HG02759 (cell line): ENCODE data around the gene MTA3.
"Not testable (repeated sequence)": the region's sequence is repeated elsewhere in the genome, so short reads cannot be mapped to it uniquely, and the experiment has no call there.

Experiments used
- ATAC-seq: cut with Tn5 transposase; IDR thresholded peaks from one replicate; pipeline ENCODE4 v1.9.1; 2021; ENCODE audit warnings: mild to moderate bottlenecking, moderate library complexity; ENCODE audit not compliant: unreplicated experiment

Gene MTA3

GRCh38 chr2:42606166-42606565 is 37.7 kb downstream of the MTA3 start:
- not testable (repeated sequence) for ATAC-seq

DNA sequence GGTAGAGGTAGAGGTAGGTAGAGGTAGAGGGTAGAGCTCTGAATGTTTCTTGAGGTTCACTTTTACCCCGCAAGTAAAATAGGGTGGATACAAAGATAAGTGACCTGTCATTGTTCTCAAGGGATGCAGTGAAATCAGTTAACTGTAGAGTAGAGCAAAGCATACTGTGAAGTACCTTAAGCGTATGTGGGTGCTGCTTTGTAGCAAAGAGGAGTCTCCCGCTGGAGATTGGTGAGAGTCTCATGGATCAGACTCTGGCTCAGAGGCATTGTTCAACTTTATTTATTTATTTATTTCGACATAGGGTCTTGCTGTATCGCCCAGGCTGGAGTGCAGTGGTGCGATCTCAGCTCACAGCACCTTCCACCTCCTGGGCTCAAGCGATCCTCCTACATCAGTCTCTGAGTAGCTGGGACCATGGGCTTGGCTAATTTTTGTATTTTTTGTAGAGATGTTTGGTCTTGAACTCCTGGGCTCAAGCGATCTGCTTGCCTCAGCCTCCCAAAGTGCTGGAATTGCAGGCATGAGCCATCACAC is 38.7 kb downstream of the MTA3 start:
- no peak for ATAC-seq

- ATAC-seq = no peak
These were observed 45.0 kb downstream of the MTA3 start for GRCh38 chr2:42613281-42614064.

DNA sequence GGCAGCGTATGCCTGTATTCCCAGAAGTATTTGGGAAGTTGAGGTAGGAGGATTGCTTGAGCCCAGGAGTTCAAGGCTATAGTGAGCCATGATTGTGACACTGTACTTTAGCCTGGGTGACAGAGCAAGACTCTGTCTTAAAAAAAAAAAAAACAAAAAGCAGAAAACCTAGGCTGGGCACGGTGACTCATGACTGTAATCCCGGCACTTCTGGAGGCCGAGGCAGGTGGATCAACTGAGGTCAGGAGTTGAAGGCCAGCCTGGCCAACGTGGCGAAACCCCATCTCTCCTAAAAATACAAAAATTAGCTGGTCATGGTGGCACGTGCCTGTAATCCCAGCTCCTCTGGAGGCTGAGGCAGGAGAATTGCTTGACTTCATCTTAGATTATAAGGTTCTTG is 46.4 kb downstream of the MTA3 start:
- no peak for ATAC-seq

GRCh38 chr2:42618116-42618515 is 49.7 kb downstream of the MTA3 start:
- ATAC-seq = no peak

GRCh38 chr2:42618972-42619371 is 50.5 kb downstream of the MTA3 start:
- no peak for ATAC-seq

GRCh38 chr2:42621626-42622025 is 53.2 kb downstream of the MTA3 start:
- not testable (repeated sequence) for ATAC-seq

GRCh38 chr2:42622943-42623676 is 54.7 kb downstream of the MTA3 start:
- ATAC-seq = no peak

DNA sequence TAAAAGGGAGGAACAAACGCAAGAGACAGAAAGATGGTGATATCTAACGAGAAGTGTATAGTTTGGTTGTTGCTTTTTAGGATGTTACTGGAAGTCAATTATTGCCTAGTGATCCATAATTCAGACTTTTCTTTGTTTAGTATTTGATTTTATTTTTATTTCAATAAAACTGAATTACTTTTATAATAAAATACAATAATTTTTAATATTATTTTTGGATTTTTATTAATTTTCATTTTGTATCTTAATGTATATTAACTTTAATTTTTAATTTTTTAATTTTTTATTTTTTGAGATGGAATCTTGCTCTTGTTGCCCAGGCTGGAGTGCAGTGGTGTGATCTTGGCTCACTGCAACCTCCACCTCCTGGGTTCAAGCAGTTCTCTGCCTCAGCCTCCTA is 55.6 kb downstream of the MTA3 start:
- no peak for ATAC-seq

DNA sequence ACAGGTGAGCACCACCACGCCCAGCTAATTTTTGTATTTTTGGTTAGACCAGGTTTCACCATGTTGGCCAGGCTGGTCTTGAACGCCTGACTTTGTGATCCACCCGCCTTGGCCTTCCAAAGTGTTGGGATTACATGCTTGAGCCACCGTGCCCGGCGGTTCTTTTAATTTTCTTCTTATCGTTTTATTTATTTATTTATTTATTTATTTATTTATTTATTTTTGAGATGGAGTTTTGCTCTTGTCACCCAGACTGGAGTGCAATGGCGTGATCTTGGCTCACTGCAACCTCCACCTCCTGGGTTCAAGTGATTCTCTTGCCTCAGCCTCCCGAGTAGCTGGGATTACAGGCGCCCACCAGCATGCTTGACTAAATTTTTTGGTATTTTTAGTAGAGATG is 59.6 kb downstream of the MTA3 start:
- not testable (repeated sequence) for ATAC-seq

GRCh38 chr2:42636934-42637333 is 68.5 kb downstream of the MTA3 start:
- ATAC-seq = no peak

DNA sequence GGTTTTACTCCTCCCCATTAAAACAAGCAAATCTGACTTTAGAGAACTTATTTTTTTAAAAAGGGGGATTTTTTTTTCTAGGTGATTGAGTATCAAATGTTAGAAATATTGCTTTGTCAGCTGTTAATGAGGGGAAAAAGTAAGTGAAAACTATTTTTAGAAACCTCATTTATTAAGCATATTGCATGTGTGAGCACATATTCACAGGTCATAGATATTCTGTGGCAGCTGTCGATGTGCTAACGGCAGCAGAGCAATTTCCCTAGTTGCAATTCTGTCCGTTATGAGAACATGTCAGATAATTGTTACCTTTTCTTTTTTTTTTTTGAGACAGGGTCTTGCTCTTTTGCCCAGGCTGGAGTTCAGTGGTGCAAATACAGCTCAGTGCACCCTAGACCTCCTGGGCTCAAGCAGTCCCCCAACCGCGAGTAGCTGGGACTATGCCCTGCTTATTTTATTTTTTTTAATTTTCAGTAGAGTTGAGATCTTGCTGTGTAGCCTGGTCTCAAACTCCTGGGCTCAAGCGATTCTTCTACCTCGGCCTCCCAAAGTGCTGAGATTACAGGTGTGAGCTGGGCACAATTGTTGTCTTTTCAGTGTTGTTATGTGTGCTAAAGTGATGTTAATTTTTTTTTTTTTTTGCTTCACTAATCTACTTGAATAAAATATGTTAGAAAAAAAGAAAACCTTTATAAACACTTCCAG is 69.8 kb downstream of the MTA3 start:
- no peak for ATAC-seq

DNA sequence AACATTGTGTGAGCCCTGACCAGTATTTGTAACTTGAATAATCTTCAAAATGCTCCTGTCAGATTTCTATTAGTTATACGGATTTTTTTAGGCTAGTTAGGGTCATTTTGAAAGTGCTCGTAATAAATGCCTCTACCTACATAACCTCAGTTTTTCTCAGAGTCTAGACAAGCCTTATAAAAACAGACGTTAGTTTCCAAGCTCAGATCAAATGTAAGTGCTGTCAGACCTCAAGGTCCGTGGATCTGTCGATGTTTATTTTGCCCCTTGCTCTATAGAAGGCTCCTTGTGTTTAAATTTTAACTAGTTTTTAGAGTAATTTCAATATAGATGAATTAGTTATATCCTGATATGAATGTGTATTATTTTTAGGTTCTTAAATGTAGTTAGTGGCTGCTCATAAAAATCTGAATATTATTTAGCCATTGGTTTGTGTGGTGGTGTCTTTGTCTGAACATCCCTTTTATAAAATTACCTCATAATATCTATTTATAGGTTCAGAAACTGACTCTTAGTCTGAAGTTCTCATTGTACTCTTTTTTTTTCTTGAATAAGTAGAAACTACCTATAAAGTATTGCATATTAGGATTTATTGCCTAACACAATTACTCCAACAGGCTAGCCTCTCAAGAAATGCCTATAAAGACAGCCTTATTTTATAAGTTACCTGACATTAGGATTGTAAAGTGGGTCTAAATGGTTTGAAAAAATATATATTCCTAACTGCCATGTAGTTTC is 71.1 kb downstream of the MTA3 start:
- ATAC-seq = no peak

DNA sequence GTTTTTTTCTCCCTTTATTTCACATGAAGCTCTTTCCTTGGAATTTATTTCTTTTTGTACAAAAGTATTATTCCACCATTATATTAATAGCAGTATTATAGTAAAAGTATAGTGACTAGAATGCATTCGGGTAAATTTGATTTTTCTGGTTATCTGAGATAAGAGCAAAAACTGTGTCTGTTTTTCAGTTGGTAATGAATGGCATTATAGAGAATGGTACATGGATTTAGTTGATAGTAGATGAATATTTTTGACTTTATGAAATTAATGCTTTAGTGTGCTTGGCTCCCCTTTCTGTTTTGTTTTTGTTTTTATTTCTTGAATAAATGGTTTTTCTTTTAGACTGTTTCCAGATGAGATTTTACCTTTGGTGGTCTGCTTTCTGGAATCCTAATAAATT is 71.8 kb downstream of the MTA3 start:
- no peak for ATAC-seq

DNA sequence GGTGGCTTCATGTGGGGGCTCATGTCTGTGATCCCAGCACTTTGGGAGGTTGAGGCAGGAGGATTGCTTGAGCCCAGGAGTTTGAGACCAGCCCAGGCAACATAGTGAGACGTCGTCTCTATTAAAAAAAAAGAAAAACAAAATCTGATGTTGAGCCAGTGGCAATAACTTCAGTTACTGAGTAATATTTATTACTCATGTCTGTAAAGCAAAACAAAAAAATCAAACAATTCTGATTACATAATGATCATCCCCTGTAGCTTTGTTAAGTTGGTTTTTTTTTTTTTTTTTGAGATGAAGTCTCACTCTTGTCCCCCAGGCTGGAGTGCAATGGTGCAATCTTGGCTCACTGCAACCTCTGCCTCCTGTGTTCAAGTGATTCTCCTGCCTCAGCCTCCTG is 73.9 kb downstream of the MTA3 start:
- not testable (repeated sequence) for ATAC-seq

DNA sequence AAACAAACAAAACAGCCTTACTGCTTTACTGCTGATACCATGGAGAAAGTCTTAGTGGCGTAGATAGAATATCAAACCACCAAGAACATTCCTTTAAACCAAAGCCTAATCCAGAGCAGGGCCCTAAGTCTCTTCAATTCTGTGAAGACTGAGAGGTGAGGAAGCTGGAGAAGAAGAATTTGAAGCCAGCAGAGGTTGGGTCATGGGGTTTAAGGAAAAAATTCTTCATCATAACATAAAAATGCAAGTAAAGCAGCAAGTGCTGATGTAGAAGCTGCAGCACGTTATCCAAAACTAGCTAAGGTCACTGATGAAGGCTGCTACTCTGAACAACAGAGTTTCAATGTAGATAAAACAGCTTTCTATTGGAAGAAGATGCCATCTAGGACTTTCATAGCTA is 77.1 kb downstream of the MTA3 start:
- no peak for ATAC-seq

DNA sequence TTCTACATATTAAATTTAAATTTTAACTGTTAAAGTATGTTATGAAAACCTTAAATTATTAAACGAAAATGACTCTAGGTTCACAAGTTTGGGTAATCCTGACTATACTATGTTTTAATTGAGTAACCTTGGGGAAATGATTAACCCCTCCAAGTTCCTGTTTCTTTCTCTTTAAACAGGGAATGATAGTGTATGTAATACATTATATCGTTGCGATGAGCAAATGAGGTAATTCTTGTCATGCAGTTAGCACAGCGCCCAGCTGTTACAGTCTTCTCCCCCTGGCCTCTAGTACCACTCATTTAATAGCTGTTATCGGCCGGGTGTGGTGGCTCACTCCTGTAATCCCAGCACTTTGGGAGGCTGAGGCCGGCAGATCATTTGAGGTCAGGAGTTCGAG is 80.4 kb downstream of the MTA3 start:
- ATAC-seq = no peak

GRCh38 chr2:42651057-42651456 is 82.6 kb downstream of the MTA3 start:
- no peak for ATAC-seq

DNA sequence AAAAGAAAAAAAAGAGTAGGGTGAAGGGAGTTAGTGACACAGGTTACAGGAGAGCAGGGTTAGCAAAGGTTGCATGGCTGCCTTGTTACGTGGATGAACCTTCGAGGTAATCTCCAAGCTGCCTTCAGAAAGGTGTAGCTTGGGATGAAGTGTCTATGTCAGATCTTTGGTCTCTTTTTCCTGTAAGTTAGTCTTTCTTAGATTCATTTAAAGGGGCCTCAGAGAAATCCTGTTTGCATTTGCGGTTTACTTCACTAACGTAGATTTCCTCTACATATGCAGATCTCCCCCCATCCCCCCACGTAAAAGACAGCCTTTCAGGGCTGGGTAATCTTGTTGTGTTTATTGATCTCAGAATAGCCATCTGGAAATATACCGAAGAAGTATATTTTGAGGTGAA is 83.7 kb downstream of the MTA3 start:
- no peak for ATAC-seq

GRCh38 chr2:42653039-42653438 is 84.6 kb downstream of the MTA3 start:
- ATAC-seq = no peak

- ATAC-seq = no peak
These were observed 85.5 kb downstream of the MTA3 start for GRCh38 chr2:42653908-42654445.
